Panc1 (cell line): ENCODE results near the gene LHPP. TPM values are rescaled to one million over a fixed set of nuclear protein-coding genes. Genes with fewer than 3 reads are reported as not detected.

Experiments used
- ATAC-seq: fragments of 200-7000 bp; cut with Tn5 transposase; 2 replicates; pipeline ENCODE4 v1.9.1; 2020; ENCODE audit warnings: mild to moderate bottlenecking, moderate library complexity
- BruUV-seq: library from RNA; stranded (reverse); fragments of 400-500 nt; replicated peaks from 2 replicates; lab custom pipeline; 2021; lab: Mats Ljungman, UMichigan
- CTCF ChIA-PET: fragments of 300-600 bp; sonication (Branson Sonifier 250); formaldehyde crosslinking; loops from one replicate; lab custom pipeline; 2022; ENCODE audit warnings: antibody characterized with exemption; lab: Charles Lee
- POLR2A ChIA-PET: fragments of 300-600 bp; sonication (Branson Sonifier 250); formaldehyde crosslinking; loops from one replicate; lab custom pipeline; 2022; ENCODE audit warnings: antibody characterized with exemption; lab: Charles Lee
- DNase-seq: peaks from one replicate; pipeline ENCODE4 v3.0.0-alpha.2; 2010; ENCODE audit warnings: low read depth, low spot score
- H3K27ac ChIP-seq: 2 replicates; pipeline ENCODE4 v1.5.1; 2011; ENCODE audit warnings: mild to moderate bottlenecking, low read length, inconsistent platforms
- H3K27me3 ChIP-seq: fragments of 200-500 bp; sonication (Bioruptor generic); 2 replicates; pipeline ENCODE4 v1.6.0; 2014; ENCODE audit warnings: low read length, inconsistent platforms; ENCODE audit not compliant: control insufficient read depth, insufficient read depth
- H3K36me3 ChIP-seq: fragments of 200-500 bp; sonication (Bioruptor generic); 2 replicates; pipeline ENCODE4 v1.5.1; 2014; ENCODE audit warnings: inconsistent platforms, mild to moderate bottlenecking, low read length, moderate library complexity; ENCODE audit not compliant: control insufficient read depth, insufficient read depth
- H3K4me1 ChIP-seq: 2 replicates; pipeline ENCODE4 v1.5.1; 2011; ENCODE audit warnings: inconsistent platforms, mild to moderate bottlenecking, low read length, moderate library complexity; ENCODE audit not compliant: control insufficient read depth, insufficient read depth
- H3K4me3 ChIP-seq, 2 experiments: 2 replicates each; pipeline ENCODE4 v1.5.1; 2011 to 2012; ENCODE audit warnings: low read depth in 2 of 2, low read length in 2 of 2, mild to moderate bottlenecking in 2 of 2, inconsistent platforms in 1 of 2, moderate library complexity in 1 of 2
- H3K9me3 ChIP-seq: fragments of 200-500 bp; sonication (Bioruptor generic); 2 replicates; pipeline ENCODE4 v1.5.1; 2014; ENCODE audit warnings: low read depth, mild to moderate bottlenecking, inconsistent platforms, low read length, moderate library complexity; ENCODE audit not compliant: control insufficient read depth, insufficient read depth
- CTCF ChIP-seq: fragments of 450-650 bp; IDR thresholded peaks from 2 replicates; pipeline ENCODE4 v1.5.1; 2017; ENCODE audit warnings: mild to moderate bottlenecking
- POLR2AphosphoS5 ChIP-seq: IDR thresholded peaks from 2 replicates; pipeline ENCODE4 v1.6.1; 2012; ENCODE audit warnings: mild to moderate bottlenecking, low read depth, low read length, moderate library complexity
- SIN3A ChIP-seq: IDR thresholded peaks from 2 replicates; pipeline ENCODE4 v1.6.1; 2012; ENCODE audit warnings: low read depth, mild to moderate bottlenecking, low read length, moderate library complexity, borderline replicate concordance; ENCODE audit not compliant: insufficient read depth
- TCF7L2 ChIP-seq: IDR thresholded peaks from 2 replicates; pipeline ENCODE4 v1.6.1; 2011; ENCODE audit warnings: mild to moderate bottlenecking, low read depth, low read length, inconsistent platforms
- in situ Hi-C: cut with HindIII; loops from 2 replicates; pipeline ENCODE4 v1.10.0; 2016; ENCODE audit warnings: low sequenced_read_pairs, low pct_unique_long_range_greater_than_20kb
- intact Hi-C: fragments of 100-400 bp; cut with micrococcal nuclease; formaldehyde crosslinking; loops from one replicate; pipeline ENCODE4 v1.10.0; 2022; ENCODE audit not compliant: unreplicated experiment
- total RNA-seq: library from RNA; stranded (reverse); gene quantifications from one replicate; pipeline ENCODE4 v1.2.1, GENCODE V29; 2021; ENCODE audit not compliant: unreplicated experiment
- TF ChIP-seq, protein P1 (sequence below), 2 experiments: IDR thresholded peaks; 2 replicates each; pipeline ENCODE4 v1.6.1; 2011 to 2012; ENCODE audit warnings: low read depth in 2 of 2, control low read depth in 1 of 2, low read length in 1 of 2, mild to moderate bottlenecking in 1 of 2, moderate library complexity in 1 of 2; ENCODE audit not compliant: insufficient read depth in 1 of 2

LHPP gene
- total RNA-seq, 1 experiment from 2014 or later, result 15.0 TPM

DNA sequence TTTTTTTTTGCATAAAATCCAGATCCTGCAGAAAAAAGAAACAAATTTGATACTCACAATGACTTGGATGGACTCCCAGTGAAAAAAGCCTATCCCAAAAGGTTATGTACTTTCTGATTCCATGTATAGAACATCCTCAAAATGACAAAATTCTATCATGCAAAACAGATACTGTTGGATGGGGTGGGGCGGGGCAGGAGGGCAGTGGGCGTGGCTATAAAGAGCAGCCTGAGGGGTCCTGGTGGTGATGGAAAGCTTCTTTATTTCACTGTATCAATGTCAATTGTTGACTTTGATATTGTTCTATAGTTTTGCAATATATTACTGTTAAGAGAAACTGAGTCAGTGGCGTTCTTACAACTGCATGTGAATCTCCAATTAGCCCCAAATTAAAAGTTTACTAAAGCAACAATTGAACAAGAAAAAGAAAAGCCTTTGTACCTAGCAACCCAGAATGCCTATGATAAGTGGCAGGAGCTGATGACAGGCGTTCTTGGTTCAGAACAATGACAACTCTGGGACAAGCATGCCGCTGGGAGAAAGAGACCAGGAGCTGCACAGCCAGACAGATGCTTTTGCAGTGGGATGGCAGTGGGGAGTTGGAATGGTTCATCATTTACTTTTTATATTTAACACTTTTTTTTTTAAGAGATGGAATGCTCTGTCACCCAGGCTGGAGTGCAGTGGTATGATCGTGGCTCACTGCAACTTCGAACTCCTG is 101.9 kb downstream of the LHPP start:
- BruUV-seq, result no TSS peak
- no peaks in the 10 kb centered on the region for H3K9me3 ChIP-seq
- H3K4me3 ChIP-seq, result no peak overlapping the region
- intact Hi-C loops (no loop called here), in situ Hi-C loops (no loop called here)
- no peak for DNase-seq
- no peaks in the 10 kb centered on the region for H3K36me3 ChIP-seq
- TF ChIP-seq TCF7L2 (no peak), SIN3A (no peak), POLR2AphosphoS5 (no peak), CTCF (no peak)
- TF ChIP-seq, protein P1, sequence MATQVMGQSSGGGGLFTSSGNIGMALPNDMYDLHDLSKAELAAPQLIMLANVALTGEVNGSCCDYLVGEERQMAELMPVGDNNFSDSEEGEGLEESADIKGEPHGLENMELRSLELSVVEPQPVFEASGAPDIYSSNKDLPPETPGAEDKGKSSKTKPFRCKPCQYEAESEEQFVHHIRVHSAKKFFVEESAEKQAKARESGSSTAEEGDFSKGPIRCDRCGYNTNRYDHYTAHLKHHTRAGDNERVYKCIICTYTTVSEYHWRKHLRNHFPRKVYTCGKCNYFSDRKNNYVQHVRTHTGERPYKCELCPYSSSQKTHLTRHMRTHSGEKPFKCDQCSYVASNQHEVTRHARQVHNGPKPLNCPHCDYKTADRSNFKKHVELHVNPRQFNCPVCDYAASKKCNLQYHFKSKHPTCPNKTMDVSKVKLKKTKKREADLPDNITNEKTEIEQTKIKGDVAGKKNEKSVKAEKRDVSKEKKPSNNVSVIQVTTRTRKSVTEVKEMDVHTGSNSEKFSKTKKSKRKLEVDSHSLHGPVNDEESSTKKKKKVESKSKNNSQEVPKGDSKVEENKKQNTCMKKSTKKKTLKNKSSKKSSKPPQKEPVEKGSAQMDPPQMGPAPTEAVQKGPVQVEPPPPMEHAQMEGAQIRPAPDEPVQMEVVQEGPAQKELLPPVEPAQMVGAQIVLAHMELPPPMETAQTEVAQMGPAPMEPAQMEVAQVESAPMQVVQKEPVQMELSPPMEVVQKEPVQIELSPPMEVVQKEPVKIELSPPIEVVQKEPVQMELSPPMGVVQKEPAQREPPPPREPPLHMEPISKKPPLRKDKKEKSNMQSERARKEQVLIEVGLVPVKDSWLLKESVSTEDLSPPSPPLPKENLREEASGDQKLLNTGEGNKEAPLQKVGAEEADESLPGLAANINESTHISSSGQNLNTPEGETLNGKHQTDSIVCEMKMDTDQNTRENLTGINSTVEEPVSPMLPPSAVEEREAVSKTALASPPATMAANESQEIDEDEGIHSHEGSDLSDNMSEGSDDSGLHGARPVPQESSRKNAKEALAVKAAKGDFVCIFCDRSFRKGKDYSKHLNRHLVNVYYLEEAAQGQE (IDR thresholded peaks at IDR 0.05; ENCODE audit: insufficient read depth in 1 of 2, low read depth in 2 of 2, low read length in 1 of 2), result no peak
- H3K27ac ChIP-seq, result no peak overlapping the region
- no peaks in the 10 kb centered on the region; the same call in 1 of the 2 replicates for H3K27me3 ChIP-seq
- H3K4me1 ChIP-seq, result no peaks in the 10 kb centered on the region
- no peak for ATAC-seq
- ChIA-PET POLR2A (interaction anchor here (0.7 kb wide), 1 partner anchor 576 kb away, joined by 4 read pairs; no protein-coding TSS in a partner anchor), CTCF (no interaction called here)

GRCh38 chr10:124564881-124565280 is 103.3 kb downstream of the LHPP start:
- Histone ChIP-seq H3K9me3 (no peaks in the 10 kb centered on the region), H3K4me1 (no peaks in the 10 kb centered on the region), H3K4me3 (no peak overlapping the region), H3K27ac (no peak overlapping the region), H3K36me3 (no peaks in the 10 kb centered on the region), H3K27me3 (no peaks in the 10 kb centered on the region; the same call in 1 of the 2 replicates)
- no TSS peak for BruUV-seq
- intact Hi-C loops, result no loop called here
- DNase-seq (no peak), ATAC-seq (no peak)
- ChIA-PET CTCF (interaction anchor here (0.7 to 0.9 kb wide), 2 partner anchors 24 to 138 kb away, joined by 3 read pairs; no protein-coding TSS in a partner anchor), POLR2A (no interaction called here)
- in situ Hi-C loops, result no loop called here
- no peak for TF ChIP-seq POLR2AphosphoS5
- TF ChIP-seq TCF7L2, result no peak
- TF ChIP-seq CTCF, result no peak
- TF ChIP-seq SIN3A, result no peak
- TF ChIP-seq, protein P1 (IDR thresholded peaks at IDR 0.05; ENCODE audit: insufficient read depth in 1 of 2, low read depth in 2 of 2, low read length in 1 of 2), result no peak
